Activated T-cell treated with anti-CD3 and anti-CD28 coated beads for 4 hours (primary cell): ENCODE results near the gene VCPKMT.

Experiments used
- DNase-seq: peaks from one replicate; pipeline ENCODE4 v3.0.0-alpha.2; 2020

The VCPKMT gene

GRCh38 chr14:50116181-50116956 lies at the start of gene VCPKMT:
Gene VCPKMT, minus strand, starts transcription at chr14:50116572. Its CDS starts 20 bp downstream, at chr14:50116552.
- DNase-seq, result peak; percentile 96

- DNase-seq, result no peak
Observed at GRCh38 chr14:50156111-50156510, 39.7 kb upstream of the VCPKMT start.

- no peak for DNase-seq
Observed at GRCh38 chr14:50148799-50149198, 32.4 kb upstream of the VCPKMT start.

GRCh38 chr14:50139192-50139591 lies 22.8 kb upstream of the VCPKMT start:
- DNase-seq, result no peak

- no peak for DNase-seq
Observed at GRCh38 chr14:50127802-50128201, 11.4 kb upstream of the VCPKMT start.

GRCh38 chr14:50123062-50123461 lies 6.7 kb upstream of the VCPKMT start:
- no peak for DNase-seq

GRCh38 chr14:50122291-50122690 lies 5.9 kb upstream of the VCPKMT start:
- no peak for DNase-seq

- no peak for DNase-seq
Observed at GRCh38 chr14:50121486-50121885, 5.1 kb upstream of the VCPKMT start.

- no peak for DNase-seq
Observed at GRCh38 chr14:50117456-50117855, 1.1 kb upstream of the VCPKMT start.

- DNase-seq, result no peak
Observed at GRCh38 chr14:50116966-50117365, 594 bp upstream of the VCPKMT start.

- DNase-seq, result no peak
Observed at GRCh38 chr14:50113381-50114035, 2.9 kb downstream of the VCPKMT start.

GRCh38 chr14:50110323-50111037 lies 5.9 kb downstream of the VCPKMT start:
- DNase-seq, result no peak

- no peak for DNase-seq
Observed at GRCh38 chr14:50109342-50109741, 7.0 kb downstream of the VCPKMT start.

- no peak for DNase-seq
Observed at GRCh38 chr14:50107850-50108249, 8.5 kb downstream of the VCPKMT start.

GRCh38 chr14:50106178-50106577 lies 10.2 kb downstream of the VCPKMT start:
- DNase-seq, result no peak

GRCh38 chr14:50103558-50103957 lies 12.8 kb downstream of the VCPKMT start:
- no peak for DNase-seq

- DNase-seq, result no peak
Observed at GRCh38 chr14:50101417-50101816, 15.0 kb downstream of the VCPKMT start.

- no peak for DNase-seq
Observed at GRCh38 chr14:50100805-50101204, 15.6 kb downstream of the VCPKMT start.

GRCh38 chr14:50099335-50099734 lies 17.0 kb downstream of the VCPKMT start:
- DNase-seq, result no peak

GRCh38 chr14:50095895-50096294 lies 20.5 kb downstream of the VCPKMT start:
- DNase-seq, result no peak

GRCh38 chr14:50094056-50094755 lies 22.2 kb downstream of the VCPKMT start:
- no peak for DNase-seq

GRCh38 chr14:50093496-50093895 lies 22.9 kb downstream of the VCPKMT start:
- DNase-seq, result no peak

- DNase-seq, result no peak
Observed at GRCh38 chr14:50092006-50092555, 24.3 kb downstream of the VCPKMT start.
